Measurements from ENCODE around the gene WFDC6.
A peak's percentile ranks its signal among the peaks of the same experiment; 100 is the strongest.
"Not testable (repeated sequence)": the region's sequence is repeated elsewhere in the genome, so short reads cannot be mapped to it uniquely, and the experiment has no call there.

Gene WFDC6

GRCh38 chr20:45539382-45539781 is at the start of gene WFDC6:
Gene WFDC6 (minus strand): TSS chr20:45539482. CDS start chr20:45539407, 75 bp downstream.
- FAIRE-seq = no peak
- no peak for DNase-seq (ENCODE audit: low spot score)

GRCh38 chr20:45588800-45589199 is 49.5 kb upstream of the WFDC6 start:
- FAIRE-seq = no peak
- peak; percentile 31 for DNase-seq (ENCODE audit: low spot score)

GRCh38 chr20:45585986-45586385 is 46.7 kb upstream of the WFDC6 start:
- not testable (repeated sequence) for DNase-seq (ENCODE audit: low spot score); FAIRE-seq

- FAIRE-seq; DNase-seq (ENCODE audit: low spot score): not testable (repeated sequence)
Observed at GRCh38 chr20:45584294-45584693, 45.0 kb upstream of the WFDC6 start.

GRCh38 chr20:45583502-45583901 is 44.2 kb upstream of the WFDC6 start:
- no peak for DNase-seq (ENCODE audit: low spot score)
- FAIRE-seq = peak; percentile 37

- DNase-seq (ENCODE audit: low spot score) (no peak), FAIRE-seq (no peak)
Observed at GRCh38 chr20:45581702-45582101, 42.4 kb upstream of the WFDC6 start.

- peak; percentile 59 for FAIRE-seq
- DNase-seq (ENCODE audit: low spot score) = no peak
Observed at GRCh38 chr20:45579184-45579583, 39.9 kb upstream of the WFDC6 start, which contains the start of gene WFDC8. Gene WFDC8 (minus strand): TSS chr20:45579284. CDS start chr20:45579247, 37 bp downstream.

- DNase-seq (ENCODE audit: low spot score) (no peak), FAIRE-seq (no peak)
Observed at GRCh38 chr20:45578231-45578630, 38.9 kb upstream of the WFDC6 start.

GRCh38 chr20:45576995-45577394 is 37.7 kb upstream of the WFDC6 start:
- FAIRE-seq (no peak), DNase-seq (ENCODE audit: low spot score) (no peak)

GRCh38 chr20:45575931-45576330 is 36.6 kb upstream of the WFDC6 start:
- DNase-seq (ENCODE audit: low spot score) (no peak), FAIRE-seq (no peak)

- DNase-seq (ENCODE audit: low spot score) = not testable (repeated sequence)
- peak; percentile 58 for FAIRE-seq
Observed at GRCh38 chr20:45569650-45570049, 30.4 kb upstream of the WFDC6 start.

GRCh38 chr20:45564760-45565276 is 25.5 kb upstream of the WFDC6 start:
- no peak for DNase-seq (ENCODE audit: low spot score)
- no peak for FAIRE-seq

- FAIRE-seq (no peak), DNase-seq (ENCODE audit: low spot score) (no peak)
Observed at GRCh38 chr20:45555198-45555597, 15.9 kb upstream of the WFDC6 start.

GRCh38 chr20:45552456-45552855 is 13.2 kb upstream of the WFDC6 start:
- FAIRE-seq (no peak), DNase-seq (ENCODE audit: low spot score) (no peak)

- DNase-seq (ENCODE audit: low spot score) = no peak
- no peak for FAIRE-seq
Observed at GRCh38 chr20:45550765-45551164, 11.5 kb upstream of the WFDC6 start.

- DNase-seq (ENCODE audit: low spot score) (no peak), FAIRE-seq (no peak)
Observed at GRCh38 chr20:45548410-45548809, 9.1 kb upstream of the WFDC6 start.

GRCh38 chr20:45547206-45547770 is 8.0 kb upstream of the WFDC6 start, which contains the start of gene EPPIN:
Gene EPPIN (minus strand): TSS chr20:45547401. CDS start chr20:45547357, 44 bp downstream.
- FAIRE-seq = no peak
- no peak for DNase-seq (ENCODE audit: low spot score)

GRCh38 chr20:45545754-45546453 is 6.6 kb upstream of the WFDC6 start:
- DNase-seq (ENCODE audit: low spot score) (peak; percentile 54), FAIRE-seq (peak; percentile 37)

- FAIRE-seq = no peak
- no peak for DNase-seq (ENCODE audit: low spot score)
Observed at GRCh38 chr20:45545351-45545750, 6.1 kb upstream of the WFDC6 start.

GRCh38 chr20:45538209-45538799 is 978 bp downstream of the WFDC6 start:
- FAIRE-seq (no peak), DNase-seq (ENCODE audit: low spot score) (no peak)

GRCh38 chr20:45527294-45527693 is 12.0 kb downstream of the WFDC6 start:
- DNase-seq (ENCODE audit: low spot score) = no peak
- no peak for FAIRE-seq

- DNase-seq (ENCODE audit: low spot score) (no peak), FAIRE-seq (no peak)
Observed at GRCh38 chr20:45523821-45524220, 15.5 kb downstream of the WFDC6 start.

All from urothelium cell line (cell line).